DMS53 treated with DMSO at 0.1 percent for 48 hours (cell line): ENCODE results near the gene JDP2.
"Not testable (repeated sequence)": the region's sequence is repeated elsewhere in the genome, so short reads cannot be mapped to it uniquely, and the experiment has no call there.

Source experiments
- DNase-seq: peaks from one replicate; lab custom pipeline; 2025; ENCODE audit not compliant: unreplicated experiment; lab: John Stamatoyannopoulos, UW

Gene JDP2

DNA sequence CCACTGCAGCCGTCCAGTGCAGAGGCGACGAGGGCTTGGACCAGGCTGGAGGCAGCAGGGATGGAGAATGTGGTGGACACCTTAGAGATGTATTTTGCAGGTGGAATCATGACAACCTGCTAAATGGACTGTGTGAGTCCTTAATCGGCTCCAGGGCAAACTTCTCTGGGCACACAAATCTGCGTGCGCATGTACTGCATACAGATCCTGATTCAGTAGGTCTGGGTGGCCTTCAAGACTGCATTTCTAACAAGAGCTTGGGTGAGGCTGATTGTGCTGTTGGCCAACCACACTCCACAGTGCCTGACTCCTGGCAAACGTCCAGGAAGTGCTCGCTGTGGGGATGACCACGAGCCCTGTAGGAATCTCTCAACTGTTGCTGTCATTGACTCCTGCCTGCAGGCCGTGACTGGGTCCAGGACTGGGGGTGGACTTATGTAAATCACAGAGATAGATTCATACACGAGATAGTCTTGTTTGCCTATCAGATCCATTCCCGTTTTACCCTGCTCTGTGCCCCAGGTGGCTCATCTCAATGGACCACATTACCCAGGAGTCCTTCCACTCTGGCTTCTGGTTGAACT lies 27.2 kb downstream of the JDP2 start:
- DNase-seq, result no peak

DNA sequence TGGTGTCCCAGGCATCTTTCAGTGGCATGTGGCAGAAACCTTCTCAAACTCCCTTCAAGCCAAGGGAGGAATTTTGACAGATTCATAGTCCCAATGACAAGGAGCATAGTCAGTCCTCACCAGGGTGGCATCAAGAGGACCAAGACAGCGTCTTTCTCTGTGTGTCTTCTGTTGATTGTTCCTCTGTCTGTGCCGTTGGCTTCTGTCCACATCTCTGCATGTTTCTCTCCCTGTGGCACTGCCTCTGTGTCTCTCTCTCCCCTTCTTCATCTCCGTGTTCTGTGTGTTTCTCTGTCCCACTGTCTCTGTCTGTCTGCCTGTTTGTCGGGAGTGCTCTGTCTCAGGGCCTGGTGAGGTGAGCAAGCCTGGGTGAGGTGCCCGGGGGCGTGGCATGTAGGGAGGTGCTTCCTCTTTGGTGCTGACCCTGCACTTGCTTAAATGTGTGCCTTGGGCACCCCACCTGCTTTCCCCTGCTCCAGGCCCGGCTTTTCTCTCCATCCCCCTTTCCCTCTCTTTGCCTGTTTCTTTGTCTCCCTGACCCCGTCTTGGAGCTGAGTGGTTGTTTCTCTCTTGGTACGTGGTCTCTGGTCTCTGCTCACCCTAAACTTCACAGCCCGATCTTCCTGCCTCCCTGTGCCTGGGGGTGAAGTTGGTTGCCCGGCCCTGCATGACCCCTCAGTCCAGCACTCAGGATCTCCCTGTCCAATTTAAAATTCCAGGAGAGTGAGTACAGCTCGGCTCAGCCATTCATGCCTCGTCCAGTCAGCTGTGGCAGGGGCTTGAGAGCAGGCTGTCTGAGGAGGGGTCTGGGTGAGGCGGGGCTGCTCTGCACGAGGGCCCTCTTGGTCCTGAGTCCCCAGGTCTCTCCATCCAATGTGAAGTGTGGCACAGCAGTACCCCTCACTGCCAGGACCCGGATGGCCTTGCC lies 28.5 kb downstream of the JDP2 start:
- DNase-seq, result no peak

DNA sequence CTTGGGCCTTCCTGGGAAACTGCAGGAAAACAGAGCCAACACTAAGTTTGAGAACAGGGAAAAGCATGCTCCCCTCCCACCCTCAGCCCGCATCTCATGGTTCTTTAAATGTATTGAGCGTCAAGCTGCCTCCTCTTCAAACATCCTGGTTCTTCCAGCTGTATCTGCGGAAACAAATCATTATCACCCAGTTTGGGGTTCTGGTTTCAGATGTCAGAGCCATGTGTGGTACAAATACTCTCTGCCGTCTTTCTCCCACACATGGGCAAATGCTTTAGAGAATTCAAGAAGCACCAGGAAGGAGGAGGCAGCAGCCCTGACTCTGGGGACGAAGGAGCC lies 29.1 kb downstream of the JDP2 start:
- no peak for DNase-seq

DNA sequence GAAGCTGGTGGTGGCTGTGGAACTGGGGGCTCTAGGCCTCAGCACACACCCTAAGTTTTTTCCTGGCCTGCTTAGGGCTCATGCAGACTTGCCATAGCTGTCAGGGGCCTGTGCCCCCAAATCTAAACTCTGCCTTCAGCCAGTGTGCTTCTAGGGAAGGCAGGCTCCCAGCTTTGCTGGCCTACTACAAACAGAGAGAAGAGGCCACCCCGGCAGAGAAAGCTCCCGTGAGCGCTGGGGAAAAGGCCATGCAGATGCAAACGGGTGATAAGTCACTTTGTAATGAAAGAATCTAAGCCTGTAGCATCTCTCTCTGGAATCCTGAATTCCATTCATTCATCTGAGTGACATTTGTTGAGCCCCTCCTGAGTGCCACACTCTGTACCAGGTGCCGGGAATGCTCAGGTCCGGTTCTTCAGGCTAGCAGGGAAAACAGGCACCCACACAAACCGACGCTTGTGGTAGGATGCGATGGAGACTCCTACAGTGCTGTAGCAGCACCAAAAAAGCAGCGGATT lies 29.9 kb downstream of the JDP2 start:
- DNase-seq, result no peak

DNA sequence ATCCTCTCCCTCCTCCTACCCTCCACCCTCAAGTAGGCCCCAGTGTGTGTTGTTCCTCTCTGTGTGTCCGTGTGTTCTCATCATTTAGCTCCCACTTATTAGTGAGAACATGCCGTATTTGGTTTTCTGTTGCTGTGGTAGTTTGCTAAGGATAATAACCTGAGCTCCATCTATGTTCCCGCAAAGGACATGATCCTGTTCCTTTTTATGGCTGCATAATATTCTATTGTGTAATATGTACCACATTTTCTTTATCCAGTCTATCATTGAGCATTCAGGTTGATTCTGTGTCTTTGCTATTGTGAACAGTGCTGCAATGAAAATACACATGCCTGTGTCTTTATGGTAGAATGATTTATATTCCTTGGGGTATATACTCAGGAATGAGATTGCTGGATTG lies 30.5 kb downstream of the JDP2 start:
- no peak for DNase-seq

DNA sequence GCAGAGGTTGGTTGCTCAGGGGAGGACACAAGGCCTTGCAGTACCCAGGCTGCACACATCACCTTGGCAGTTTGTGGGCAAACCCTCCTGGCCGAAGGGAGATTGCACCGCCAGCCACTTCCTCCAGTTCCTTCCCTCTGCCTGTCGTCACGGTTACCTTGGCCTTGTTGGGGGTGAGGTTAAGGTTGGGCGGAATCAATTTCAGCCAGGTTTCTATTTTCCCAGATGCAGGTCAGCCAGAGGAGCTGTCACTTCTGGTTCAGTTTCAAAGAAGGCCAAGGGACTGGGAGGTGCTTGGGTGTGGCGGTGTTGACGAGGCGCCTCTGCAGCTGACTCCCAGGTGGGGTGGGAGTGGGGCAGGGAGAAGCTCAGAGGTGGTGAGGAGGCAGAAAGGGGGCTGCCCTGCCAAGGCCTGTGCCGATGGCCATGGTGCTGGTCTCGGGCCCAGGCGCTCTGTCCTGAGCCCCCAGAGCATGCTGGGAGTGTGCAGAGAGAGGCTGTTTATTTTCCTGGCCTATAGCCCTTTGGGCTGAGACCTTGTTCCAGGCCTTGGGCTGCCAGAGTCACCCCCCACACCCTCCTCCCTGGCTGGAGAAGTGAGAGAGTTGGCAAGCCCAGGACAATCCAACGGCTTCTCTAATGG lies 31.4 kb downstream of the JDP2 start:
- DNase-seq, result no peak

DNA sequence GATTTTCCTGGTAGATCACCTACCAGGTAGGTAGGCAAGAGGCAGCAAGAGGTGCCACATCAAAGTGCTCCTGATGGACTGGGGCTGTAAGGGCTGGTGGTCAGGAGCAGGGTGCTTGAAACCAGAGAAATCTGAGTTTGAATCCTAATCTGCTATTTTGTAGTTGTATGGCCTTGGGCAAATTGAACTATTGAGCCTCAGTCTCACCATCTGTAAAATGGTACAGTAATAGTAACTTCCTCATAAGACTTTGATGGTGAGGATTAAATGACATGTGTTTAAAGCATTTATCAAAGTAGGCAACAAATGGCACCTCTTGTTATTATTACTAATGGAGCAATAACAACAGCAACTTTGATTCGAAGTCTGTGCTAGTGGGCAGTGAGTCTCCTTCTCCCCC lies 32.0 kb downstream of the JDP2 start:
- DNase-seq, result no peak

DNA sequence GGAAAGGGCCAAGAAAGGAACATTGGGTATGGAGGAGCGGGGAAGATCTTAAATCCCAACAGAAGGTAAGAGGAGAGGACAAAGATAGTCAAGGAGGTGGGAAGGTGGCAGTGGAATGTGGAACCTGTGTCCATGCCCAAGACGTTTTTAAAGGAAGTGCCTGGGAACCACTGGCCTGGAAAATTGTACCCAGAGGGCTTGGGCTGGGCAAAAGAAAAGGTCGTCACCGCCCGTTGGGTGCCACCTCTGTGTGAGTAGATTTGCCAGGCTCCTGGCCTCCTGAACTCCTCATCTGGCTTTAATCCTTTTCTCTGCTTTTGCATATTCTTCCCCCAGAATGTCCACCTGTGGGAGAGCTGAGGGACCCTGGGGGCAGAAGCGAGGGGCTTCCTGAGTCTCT lies 32.6 kb downstream of the JDP2 start:
- DNase-seq, result no peak

DNA sequence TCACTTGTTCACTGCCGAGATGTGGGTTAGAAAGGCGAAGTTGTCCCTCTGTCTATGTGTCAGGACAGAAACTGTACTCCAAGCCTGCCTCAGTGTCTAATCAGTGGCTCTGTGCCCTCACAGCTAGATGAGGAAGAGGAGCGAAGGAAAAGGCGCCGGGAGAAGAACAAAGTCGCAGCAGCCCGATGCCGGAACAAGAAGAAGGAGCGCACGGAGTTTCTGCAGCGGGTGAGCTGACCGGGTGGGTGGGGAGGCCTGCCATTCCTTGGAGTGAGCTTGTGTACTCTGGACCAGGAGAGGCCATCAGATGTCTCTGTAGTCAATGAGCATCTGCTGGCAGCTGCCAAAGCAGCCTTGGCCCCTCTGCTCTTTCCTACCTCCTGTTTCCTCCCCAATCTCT lies 33.5 kb downstream of the JDP2 start:
- no peak for DNase-seq

DNA sequence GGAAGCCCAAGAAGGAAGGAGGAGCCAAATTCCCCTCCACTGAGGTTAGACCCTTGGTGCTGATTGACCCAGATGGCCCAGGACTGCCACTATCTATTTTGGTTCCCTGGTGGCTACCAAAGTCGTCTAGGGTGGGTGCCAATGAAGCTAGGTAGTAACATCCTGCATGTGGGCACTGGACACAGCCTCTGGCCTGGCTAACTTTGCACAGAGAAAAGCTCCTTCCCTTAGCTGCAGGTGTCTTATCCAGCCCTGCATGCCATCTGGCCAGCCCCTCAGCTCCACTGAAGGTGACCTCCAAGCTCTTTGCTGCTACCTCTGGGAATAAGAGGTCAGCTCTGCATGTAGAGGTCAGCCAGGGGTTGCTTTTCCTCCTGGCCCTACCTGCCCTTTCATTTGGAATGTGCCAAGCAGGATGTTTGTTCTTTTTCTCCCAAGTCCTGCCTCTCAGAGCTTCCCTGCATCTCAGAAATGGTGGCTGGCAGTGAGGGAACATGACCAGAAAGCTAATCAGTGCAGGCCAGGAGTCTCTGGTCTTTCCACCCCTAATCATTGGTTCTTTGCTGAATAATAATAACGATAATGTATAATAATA lies 34.0 kb downstream of the JDP2 start:
- DNase-seq, result no peak

DNA sequence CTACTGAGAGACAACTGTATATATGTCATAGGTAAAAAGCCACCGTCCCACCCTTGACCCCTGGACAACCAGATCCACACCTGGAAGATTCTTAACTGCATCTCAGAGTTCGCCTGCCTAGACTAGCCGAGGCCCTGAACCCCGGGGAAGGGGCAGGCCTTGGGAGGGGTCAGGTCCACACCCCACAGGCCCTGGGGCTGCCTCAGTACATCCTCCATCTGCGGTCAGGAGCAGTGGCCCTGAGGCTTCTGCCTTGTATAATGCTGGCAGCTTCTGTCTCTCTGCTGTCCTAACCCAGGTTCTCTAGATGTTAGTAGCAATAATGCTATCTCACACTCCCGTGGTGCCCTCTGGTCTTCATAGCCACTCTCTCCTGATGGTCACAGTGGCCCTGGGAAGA lies 36.8 kb downstream of the JDP2 start:
- no peak for DNase-seq

DNA sequence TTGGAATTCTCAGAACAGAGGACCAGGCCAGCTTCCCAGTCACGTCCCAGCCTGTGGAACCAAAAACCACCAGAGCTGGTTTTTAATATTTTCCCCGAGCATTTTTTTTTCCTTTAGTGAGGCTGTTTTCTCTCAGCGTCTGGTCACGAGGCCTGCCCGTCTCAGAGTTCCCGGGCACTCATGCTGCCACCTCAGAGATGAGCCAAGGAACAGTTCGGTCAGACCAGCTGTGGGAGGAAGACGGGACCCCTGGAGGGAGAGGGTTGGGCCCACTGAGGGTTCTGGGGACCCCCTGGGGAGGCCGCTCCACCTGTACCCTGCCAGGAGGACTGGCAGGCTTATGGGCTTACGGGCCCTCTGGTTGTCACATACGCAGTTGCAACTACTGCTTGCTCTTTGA lies 39.9 kb downstream of the JDP2 start:
- no peak for DNase-seq

DNA sequence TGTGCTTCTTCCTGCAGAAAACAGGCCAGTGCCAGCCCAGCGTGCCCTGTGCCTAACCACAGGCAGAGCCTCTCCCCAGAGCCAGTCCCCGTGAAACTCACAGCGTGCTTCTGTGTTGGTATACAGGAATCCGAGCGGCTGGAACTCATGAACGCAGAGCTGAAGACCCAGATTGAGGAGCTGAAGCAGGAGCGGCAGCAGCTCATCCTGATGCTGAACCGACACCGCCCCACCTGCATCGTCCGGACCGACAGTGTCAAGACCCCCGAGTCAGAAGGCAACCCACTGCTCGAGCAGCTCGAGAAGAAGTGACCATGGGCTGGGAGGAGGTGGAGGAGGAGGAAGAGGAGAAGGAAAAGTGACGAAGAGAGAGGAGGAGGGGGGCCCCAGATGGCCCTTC lies 41.3 kb downstream of the JDP2 start:
- DNase-seq, result no peak

DNA sequence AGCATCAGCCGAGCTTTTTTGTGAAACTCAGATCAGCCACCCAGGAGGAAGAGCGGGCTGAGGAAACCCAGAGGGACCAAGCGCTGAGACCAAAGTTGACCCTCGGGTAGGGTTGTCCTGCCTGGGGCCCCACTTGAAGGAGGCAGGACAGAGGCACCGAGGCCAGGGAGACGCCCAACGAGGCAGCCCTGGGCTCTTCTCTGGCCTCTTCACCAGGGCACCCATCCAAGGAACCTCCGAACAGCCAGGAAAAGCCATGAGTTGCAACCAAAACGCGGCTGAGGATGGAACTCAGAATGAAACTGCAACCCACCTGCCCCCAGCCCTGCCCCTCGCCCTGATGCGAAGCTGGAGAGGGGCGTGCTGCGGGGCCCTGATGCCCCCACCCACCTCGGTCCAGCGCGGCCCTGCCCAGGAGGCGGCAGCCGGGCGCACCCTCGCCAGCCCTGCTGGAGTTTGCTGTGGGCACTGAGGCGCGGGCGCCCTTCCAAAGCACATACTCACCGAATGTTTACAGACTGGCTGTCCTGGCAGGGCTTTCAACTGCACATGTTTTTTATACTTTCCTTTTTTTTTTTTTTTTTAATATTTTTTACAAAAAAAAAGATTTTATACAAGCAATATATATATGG lies 41.9 kb downstream of the JDP2 start:
- DNase-seq, result peak; percentile 55

DNA sequence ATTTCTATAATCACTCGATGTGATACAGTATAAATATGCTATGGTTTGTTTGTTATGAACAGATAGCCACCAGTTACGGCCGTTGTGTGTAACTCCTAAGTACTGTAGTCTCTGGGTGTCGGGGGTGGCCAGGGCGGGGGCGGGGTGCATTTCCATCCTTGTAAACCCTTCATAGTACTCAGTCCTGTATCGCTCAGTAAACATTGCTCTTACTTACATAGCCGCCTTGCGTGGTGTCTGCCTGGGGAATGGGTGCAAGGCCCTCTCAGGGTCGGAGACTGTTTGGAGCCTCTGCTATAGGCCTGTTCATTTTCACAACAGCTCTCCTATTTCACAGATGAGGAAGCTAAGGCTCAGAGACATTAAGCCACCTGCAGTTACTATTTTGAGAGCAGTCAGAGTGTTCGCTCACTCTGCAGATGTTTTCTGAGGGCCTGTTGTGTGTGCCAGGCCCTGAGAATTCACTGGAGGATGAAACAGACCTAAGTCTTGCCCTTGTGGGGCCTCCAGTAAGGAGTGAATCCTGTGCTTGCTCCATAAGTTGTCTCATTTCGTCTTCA lies 42.5 kb downstream of the JDP2 start:
- DNase-seq, result peak; percentile 55

DNA sequence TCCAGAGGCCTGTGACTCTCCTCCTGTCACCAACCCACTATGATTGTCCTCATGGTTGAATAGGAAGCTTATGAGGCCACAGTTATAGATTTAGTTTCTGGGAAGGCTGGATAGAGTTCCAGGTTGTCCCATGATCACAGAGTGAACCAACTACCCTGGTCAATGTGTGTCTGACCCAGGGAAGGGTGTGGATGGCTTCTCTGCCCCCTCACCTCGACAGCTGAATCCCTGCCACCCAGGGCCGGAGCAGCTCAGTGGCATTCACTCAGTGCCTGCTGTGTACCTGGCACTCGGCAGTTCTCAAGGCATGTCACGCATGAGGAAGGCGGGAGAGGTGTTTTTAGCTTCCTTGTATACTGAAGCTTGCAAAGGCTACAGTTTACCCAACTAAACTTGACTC lies 43.2 kb downstream of the JDP2 start:
- DNase-seq, result no peak

DNA sequence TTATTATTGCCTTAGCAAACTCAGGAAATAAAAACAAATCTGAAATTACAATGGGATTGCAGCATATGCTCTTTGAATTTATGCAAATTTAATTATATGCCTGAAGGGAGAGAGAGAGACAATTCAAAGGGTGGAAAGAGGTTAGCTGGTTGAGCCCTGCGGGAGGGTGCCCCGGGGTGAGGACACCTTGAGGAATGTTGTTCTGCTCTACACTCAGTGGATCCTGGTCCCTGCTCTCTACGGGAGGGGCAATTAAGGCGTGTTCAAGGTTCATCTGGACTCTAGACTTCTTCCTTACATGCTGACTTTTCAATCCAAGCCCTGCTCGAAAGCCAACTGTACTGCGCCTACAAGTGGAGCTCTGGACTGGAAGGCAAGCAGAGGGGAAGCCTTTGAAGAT lies 46.3 kb downstream of the JDP2 start:
- not testable (repeated sequence) for DNase-seq

DNA sequence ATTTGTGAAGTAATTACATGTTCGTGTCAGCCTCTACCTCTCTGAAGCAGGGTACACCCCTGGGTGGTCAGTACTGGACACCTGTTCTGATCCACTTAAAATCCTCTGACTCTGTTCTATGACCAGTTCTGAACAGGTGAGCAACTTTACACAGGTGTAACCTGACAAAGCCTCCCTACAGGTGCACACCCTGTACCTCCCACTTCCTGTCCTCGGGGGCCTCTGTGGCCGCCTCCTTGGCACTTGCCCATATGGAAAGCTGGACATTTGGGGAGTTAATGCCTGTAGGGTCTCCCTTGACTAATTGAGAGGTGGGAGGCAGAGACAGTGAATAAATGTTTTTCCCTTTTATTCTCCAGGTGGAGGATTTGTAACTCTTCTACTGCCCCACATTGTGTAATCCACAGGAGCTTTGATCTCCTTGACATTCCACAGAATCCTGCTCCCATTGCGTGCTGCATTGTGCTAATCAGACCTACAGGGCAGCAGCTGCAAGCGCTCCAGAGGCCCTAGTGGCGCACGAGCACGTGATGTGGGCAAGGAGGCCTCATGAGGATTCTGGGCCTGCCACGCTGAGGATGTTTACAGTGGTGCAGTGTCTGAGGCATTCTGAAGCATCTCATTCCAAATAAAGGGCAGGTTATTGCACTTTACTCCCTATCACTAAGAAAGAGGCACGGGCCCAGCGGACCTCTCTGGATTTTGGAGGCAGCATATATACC lies 48.6 kb downstream of the JDP2 start:
- peak; percentile 83 for DNase-seq

DNA sequence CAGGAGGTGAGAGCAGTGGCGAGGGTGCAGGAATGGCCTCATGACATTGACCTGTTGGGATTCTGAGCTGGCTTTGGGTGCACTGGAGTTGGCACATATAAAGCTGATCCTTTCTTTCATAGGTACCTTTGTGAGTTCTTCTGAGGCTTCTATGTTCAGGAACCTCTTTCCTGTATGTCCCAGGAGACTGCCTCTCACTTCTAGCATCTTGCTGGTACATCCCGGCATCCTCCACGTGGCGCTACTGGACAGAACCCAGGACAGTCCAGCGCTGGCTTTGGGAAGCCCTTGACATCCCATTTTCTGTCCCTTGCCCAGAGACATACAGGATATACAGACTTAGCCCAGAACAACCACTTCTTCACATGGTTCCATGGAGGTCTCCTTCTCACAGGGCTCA lies 50.1 kb downstream of the JDP2 start:
- no peak for DNase-seq
